ENCODE data around the gene SLC16A3. TPM values are rescaled to one million over a fixed set of nuclear protein-coding genes. Genes with fewer than 3 reads are reported as not detected.
A peak's percentile ranks its signal among the peaks of the same experiment; 100 is the strongest.

Gene SLC16A3
- total RNA-seq, 3 donors from 2014 or later (not counting 1 experiment from before 2014, with no cell fraction given): 172 to 365 (median 296) TPM

GRCh38 chr17:82228278-82228841 is 482 bp upstream of the SLC16A3 start:
- DNase-seq (peak; percentile 63 to 81), ATAC-seq (peak; percentile 14 to 50 (median 26))
- intact Hi-C loops (cut with micrococcal nuclease): no loop called here
- Mint-ChIP-seq H3K9me3 (no peaks in the 10 kb centered on the region), H3K4me1 (peaks cover 0 to 13% of the 10 kb centered on the region in 2 donors), H3K4me3 (peak overlapping the region; percentile 84), H3K27ac (peak overlapping the region; percentile 78 to 90), H3K36me3 (no peaks in the 10 kb centered on the region), H3K27me3 (ENCODE audit: low read depth in 2 of 2) (no peaks in the 10 kb centered on the region)
- H3K4me3 ChIP-seq (ENCODE audit: low read length): peak overlapping the region; percentile 75
- no peaks in the 10 kb centered on the region for H3K27me3 ChIP-seq (ENCODE audit: control insufficient read depth, insufficient read depth, low read length)
- H3K9me3 ChIP-seq (ENCODE audit: control insufficient read depth, insufficient read depth, low read length): no peaks in the 10 kb centered on the region
- under 1% methylated on average over 63 of the region's 63 CpGs for WGBS (ENCODE audit: insufficient coverage)
- H3K27ac ChIP-seq (ENCODE audit: low read length): peak overlapping the region; percentile 99
- peaks cover 49% of the 10 kb centered on the region for H3K4me1 ChIP-seq (ENCODE audit: control insufficient read depth, insufficient read depth, low read length)
- no peak for TF ChIP-seq CTCF (IDR thresholded peaks at IDR 0.05)
- no peaks in the 10 kb centered on the region for H3K36me3 ChIP-seq (ENCODE audit: control insufficient read depth, insufficient read depth, low read length)

GRCh38 chr17:82229698-82230608 is 1.1 kb downstream of the SLC16A3 start:
- H3K27me3 Mint-ChIP-seq (ENCODE audit: low read depth in 2 of 2): no peaks in the 10 kb centered on the region
- Histone ChIP-seq H3K27ac (ENCODE audit: low read length) (peak overlapping the region; percentile 54), H3K27me3 (ENCODE audit: control insufficient read depth, insufficient read depth, low read length) (no peaks in the 10 kb centered on the region), H3K36me3 (ENCODE audit: control insufficient read depth, insufficient read depth, low read length) (no peaks in the 10 kb centered on the region), H3K4me3 (ENCODE audit: low read length) (peak overlapping the region; percentile 51), H3K9me3 (ENCODE audit: control insufficient read depth, insufficient read depth, low read length) (no peaks in the 10 kb centered on the region), H3K4me1 (ENCODE audit: control insufficient read depth, insufficient read depth, low read length) (peaks cover 49% of the 10 kb centered on the region)
- H3K9me3 Mint-ChIP-seq: no peaks in the 10 kb centered on the region
- ATAC-seq (no peak), DNase-seq (peak; percentile 27 to 38)
- peaks cover 0 to 23% of the 10 kb centered on the region in 2 donors for H3K4me1 Mint-ChIP-seq
- no peaks in the 10 kb centered on the region for H3K36me3 Mint-ChIP-seq
- no peak for TF ChIP-seq CTCF (IDR thresholded peaks at IDR 0.05)
- H3K4me3 Mint-ChIP-seq: peak overlapping the region; percentile 85
- intact Hi-C loops (cut with micrococcal nuclease): loop anchor here (2.0 kb wide), 1 partner anchor 13 kb away; no protein-coding TSS in a partner anchor
- peak overlapping the region; percentile 80 to 91 for H3K27ac Mint-ChIP-seq
- 65% methylated on average over 28 of the region's 28 CpGs for WGBS (ENCODE audit: insufficient coverage)

GRCh38 chr17:82230609-82231311 is 1.9 kb downstream of the SLC16A3 start:
- Mint-ChIP-seq H3K4me1 (peaks cover 0 to 24% of the 10 kb centered on the region in 2 donors), H3K27ac (peak overlapping the region; percentile 80 to 91)

More at GRCh38 chr17:82230609-82231311, 1.9 kb downstream of the SLC16A3 start:
- no peaks in the 10 kb centered on the region for H3K36me3 Mint-ChIP-seq
- WGBS (ENCODE audit: insufficient coverage): 6% methylated on average over 76 of the region's 76 CpGs
- TF ChIP-seq CTCF (IDR thresholded peaks at IDR 0.05): peak; percentile 58
- peak overlapping the region; percentile 85 for H3K4me3 Mint-ChIP-seq
- Histone ChIP-seq H3K4me1 (ENCODE audit: control insufficient read depth, insufficient read depth, low read length) (peaks cover 50% of the 10 kb centered on the region), H3K27ac (ENCODE audit: low read length) (peak overlapping the region; percentile 75), H3K9me3 (ENCODE audit: control insufficient read depth, insufficient read depth, low read length) (no peaks in the 10 kb centered on the region), H3K36me3 (ENCODE audit: control insufficient read depth, insufficient read depth, low read length) (no peaks in the 10 kb centered on the region), H3K27me3 (ENCODE audit: control insufficient read depth, insufficient read depth, low read length) (no peaks in the 10 kb centered on the region), H3K4me3 (ENCODE audit: low read length) (peak overlapping the region; percentile 57)
- intact Hi-C loops (cut with micrococcal nuclease): loop anchor here (2.0 kb wide), 1 partner anchor 14 kb away; no protein-coding TSS in a partner anchor
- no peaks in the 10 kb centered on the region for H3K9me3 Mint-ChIP-seq
- DNase-seq (peak; percentile 68 to 73), ATAC-seq (peak; percentile 36 to 60 (median 43))
- no peaks in the 10 kb centered on the region for H3K27me3 Mint-ChIP-seq (ENCODE audit: low read depth in 2 of 2)

Measured in natural killer cell (primary cell).